HG03354 (cell line): ENCODE results near the gene STK36.
A peak's percentile ranks its signal among the peaks of the same experiment; 100 is the strongest.

ENCODE experiments used
- ATAC-seq: cut with Tn5 transposase; IDR thresholded peaks from one replicate; pipeline ENCODE4 v1.9.1; 2021; ENCODE audit warnings: mild to moderate bottlenecking; ENCODE audit not compliant: unreplicated experiment, poor library complexity, severe bottlenecking

Gene STK36, protein sequence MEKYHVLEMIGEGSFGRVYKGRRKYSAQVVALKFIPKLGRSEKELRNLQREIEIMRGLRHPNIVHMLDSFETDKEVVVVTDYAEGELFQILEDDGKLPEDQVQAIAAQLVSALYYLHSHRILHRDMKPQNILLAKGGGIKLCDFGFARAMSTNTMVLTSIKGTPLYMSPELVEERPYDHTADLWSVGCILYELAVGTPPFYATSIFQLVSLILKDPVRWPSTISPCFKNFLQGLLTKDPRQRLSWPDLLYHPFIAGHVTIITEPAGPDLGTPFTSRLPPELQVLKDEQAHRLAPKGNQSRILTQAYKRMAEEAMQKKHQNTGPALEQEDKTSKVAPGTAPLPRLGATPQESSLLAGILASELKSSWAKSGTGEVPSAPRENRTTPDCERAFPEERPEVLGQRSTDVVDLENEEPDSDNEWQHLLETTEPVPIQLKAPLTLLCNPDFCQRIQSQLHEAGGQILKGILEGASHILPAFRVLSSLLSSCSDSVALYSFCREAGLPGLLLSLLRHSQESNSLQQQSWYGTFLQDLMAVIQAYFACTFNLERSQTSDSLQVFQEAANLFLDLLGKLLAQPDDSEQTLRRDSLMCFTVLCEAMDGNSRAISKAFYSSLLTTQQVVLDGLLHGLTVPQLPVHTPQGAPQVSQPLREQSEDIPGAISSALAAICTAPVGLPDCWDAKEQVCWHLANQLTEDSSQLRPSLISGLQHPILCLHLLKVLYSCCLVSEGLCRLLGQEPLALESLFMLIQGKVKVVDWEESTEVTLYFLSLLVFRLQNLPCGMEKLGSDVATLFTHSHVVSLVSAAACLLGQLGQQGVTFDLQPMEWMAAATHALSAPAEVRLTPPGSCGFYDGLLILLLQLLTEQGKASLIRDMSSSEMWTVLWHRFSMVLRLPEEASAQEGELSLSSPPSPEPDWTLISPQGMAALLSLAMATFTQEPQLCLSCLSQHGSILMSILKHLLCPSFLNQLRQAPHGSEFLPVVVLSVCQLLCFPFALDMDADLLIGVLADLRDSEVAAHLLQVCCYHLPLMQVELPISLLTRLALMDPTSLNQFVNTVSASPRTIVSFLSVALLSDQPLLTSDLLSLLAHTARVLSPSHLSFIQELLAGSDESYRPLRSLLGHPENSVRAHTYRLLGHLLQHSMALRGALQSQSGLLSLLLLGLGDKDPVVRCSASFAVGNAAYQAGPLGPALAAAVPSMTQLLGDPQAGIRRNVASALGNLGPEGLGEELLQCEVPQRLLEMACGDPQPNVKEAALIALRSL (N-terminal part only)

DNA sequence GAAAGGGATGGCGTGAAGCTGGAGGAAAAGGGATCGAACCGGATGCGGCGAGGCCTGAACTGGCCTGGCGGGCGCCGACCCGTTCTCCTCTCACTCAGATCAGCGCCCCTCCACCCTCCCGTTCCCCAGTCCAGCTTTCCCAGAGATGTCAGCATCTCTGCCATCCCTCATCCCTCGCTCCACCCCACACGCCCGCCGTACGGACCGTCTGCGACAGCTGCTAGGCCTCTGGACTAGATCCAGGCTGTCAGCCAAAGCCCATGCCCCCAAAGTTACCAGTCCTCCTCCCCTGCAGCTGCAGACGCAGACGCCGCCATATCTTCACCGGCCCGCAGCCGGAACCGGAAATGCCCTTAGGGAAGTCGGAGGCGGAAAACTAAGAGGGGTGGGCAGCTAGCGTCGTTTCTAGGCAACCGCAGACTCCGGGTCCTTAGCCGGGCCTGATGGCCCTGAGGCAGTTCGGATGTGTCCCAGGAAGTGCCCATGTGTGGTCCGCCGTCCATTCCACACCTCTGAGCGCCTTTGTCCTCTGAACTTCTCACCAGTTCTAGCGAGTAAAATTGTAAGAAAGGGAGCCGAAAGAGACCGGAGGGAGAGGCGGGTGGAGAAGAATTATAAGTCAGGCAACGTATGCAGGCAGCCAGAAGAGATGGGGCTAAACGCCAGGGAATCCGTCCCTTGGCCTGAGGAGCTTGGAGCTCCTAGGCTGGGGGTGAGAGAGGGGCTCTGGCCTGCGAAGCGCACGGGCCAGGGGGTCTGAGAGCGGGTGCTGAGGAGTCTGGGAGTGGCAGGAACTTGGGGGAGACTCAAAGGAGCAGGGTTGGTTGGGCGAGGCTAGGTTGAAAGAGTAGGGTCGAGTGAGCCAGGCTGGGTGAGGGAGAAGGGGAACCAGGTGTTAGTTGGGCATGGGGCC is at the start of gene STK36, which contains the start of gene RNF25:
TSS of gene STK36 (plus strand) at position 433 of the 913 bp plus-strand sequence. CDS start 744 bp downstream, outside the sequence.
TSS of gene RNF25 (minus strand) at position 349 of the 913 bp plus-strand sequence. CDS start at position 317, 32 bp downstream.
- ATAC-seq = peak; percentile 98

DNA sequence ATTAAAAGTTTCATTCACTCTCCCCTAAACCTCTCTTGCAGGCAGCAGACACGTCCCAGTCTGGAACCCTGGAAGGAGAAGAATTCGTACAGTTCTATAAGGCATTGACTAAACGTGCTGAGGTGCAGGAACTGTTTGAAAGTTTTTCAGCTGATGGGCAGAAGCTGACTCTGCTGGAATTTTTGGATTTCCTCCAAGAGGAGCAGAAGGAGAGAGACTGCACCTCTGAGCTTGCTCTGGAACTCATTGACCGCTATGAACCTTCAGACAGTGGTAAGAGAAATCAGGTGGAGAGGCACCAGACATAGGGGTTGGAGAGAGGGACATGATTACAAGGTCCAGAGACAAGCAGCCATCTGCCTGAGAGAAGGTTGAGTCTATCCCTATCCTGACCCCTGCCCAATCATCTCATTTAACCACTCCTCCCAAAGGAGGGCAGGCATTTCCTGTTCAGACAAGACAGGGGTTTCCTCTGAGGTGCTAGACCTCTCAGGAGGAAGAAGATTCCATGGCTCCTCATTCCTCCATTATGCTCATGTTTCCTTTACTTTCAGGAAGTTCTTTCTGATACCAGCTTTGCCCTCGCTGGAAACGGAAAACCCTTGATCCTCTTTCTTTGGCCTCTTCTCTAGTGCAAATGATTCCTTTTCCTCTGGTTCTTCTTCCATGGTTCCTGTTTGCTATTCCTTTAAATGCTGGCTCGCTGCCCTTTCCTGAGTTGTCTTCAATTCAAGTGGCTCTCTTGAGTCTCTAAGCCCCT is 49.1 kb upstream of the STK36 start:
- ATAC-seq = no peak

DNA sequence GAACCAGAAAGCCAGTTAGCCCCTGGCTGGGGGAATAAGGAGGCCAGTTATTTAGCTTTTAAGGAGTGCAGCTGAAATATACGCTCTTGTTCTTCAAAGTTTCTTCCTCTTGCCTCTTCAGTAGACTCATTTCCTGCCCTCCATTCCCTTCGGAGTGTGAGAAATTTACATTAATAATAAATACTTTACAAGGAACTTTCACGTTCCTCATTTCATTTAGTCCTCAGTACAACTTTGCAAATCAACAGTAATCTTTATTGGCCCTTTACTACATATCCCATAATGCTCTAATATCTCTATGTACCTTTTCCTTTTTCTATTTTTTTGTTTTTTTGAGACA is 48.5 kb upstream of the STK36 start:
- no peak for ATAC-seq

DNA sequence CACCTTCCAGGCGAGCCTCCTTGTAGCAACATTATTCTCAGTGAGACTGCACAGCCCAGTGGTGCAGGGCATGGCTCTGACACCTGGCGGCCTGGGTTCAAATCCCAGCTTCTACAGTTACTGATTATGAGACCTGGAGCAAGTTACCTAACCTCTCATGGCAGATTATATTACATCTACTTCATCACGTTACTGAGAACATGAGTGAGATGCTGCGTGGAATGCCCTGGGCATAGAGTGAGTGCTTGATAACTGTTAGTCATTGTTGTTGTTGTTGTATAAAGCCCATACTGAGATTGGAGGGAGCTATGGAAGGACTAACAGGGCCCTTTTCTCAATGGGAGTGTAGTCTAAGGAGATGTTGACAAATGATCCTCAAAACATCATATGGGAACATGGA is 45.5 kb upstream of the STK36 start:
- ATAC-seq = no peak

DNA sequence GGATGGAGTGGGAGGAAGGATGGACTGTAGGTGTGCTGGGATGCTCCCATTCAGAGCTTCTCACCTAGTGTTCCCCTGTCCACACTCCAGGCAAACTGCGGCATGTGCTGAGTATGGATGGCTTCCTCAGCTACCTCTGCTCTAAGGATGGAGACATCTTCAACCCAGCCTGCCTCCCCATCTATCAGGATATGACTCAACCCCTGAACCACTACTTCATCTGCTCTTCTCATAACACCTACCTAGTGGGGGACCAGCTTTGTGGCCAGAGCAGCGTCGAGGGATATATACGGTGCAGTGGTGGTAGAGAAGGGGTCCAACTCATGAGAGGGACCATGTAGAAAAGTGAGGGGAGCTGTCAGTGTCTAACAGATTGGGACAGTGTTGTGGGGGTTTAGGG is 43.9 kb upstream of the STK36 start:
- ATAC-seq = no peak

DNA sequence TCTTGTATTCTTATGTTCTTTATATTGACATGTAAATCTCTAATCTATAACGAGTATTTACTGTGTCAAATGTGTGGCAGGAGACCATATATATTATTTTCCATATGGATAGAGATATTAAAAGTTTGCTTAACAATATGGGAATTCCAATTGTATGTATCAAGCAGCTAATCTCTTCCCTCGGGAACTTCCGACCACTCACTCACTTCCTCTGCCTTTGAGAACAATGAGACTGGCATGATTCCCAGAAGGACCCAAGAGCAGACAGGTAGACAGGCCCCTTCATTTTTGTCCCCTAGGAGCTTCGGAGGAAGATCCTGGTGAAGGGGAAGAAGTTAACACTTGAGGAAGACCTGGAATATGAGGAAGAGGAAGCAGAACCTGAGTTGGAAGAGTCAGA is 40.0 kb upstream of the STK36 start:
- ATAC-seq = no peak

DNA sequence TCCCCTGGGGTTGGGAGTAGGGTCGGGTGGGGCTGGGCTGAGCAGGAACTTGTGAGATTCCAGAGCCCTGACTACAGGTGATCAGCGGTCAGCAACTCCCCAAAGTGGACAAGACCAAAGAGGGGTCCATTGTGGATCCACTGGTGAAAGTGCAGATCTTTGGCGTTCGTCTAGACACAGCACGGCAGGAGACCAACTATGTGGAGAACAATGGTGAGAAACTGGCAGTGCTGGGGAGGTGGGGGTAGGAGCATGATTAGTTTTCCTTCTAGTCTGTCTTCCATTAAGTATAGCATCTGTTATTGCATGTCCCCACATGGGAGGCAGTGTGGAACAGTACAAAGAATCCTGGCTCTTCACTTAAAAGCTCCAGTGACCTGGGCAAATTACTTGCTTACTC is 36.2 kb upstream of the STK36 start:
- no peak for ATAC-seq

DNA sequence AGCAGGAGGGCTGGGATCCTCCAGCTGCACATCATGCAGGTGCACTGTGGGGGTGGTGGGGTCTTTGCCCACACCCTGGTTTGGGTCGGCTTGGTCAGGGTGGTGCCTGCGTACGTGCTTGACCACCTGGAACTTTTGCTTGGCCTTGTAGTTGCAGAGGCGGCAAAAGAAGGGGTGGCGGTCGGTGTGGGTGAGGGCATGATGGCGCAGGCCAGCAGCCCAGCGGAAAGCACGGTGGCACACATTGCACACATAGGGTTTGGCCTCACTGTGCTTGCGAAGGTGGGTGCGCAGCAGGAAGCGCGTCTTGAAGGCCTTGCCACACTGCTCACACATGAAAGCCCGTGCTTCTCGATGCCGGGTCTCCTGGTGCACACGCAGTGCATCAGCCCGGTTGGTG is 33.5 kb upstream of the STK36 start:
- ATAC-seq = no peak

DNA sequence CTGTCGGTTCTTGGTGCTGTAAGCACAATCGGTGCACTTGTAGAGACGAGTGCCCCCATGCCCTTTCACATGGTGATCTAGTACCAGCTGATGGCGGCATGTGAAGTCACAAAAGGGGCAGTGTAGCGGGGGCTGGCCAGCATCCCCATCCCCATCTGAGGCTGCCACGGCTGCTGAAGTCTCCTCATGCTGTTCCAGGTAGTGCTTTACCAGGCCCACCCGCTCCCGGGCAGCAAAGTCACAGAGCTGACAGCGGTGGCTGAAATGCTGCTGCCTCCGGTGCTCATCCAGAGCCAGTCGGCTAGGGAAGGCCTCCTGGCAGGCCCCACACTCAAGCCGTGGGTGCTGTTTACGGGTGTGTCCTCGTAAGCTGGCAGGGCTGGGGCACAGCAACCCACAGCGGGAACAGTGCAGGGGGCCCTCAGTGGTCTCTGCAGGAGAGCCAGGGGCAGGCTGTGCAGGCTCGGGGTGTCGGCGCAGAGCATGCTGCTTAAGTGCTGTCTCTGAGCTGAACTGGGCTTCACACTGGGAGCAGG is 29.7 kb upstream of the STK36 start:
- ATAC-seq = no peak

DNA sequence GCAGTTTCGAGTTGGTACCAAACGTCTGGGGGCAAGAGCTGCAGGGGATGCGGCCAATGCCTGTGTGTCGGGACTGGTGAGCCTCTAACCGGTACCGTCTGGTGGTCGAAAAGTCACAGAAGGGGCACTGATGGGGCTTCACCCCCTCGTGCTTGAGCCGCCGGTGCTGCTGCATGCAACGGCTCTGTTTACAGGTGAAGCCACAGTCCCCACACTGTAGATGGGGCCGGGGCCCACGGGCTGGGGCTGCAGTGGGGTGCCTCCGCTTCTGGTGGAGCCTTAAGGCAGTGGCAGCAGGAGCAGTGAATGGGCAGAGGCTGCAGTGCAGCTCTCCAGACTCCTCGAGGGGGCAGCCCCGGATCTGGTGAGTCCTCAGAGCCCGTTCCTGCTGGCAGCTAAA is 29.1 kb upstream of the STK36 start:
- ATAC-seq = no peak

DNA sequence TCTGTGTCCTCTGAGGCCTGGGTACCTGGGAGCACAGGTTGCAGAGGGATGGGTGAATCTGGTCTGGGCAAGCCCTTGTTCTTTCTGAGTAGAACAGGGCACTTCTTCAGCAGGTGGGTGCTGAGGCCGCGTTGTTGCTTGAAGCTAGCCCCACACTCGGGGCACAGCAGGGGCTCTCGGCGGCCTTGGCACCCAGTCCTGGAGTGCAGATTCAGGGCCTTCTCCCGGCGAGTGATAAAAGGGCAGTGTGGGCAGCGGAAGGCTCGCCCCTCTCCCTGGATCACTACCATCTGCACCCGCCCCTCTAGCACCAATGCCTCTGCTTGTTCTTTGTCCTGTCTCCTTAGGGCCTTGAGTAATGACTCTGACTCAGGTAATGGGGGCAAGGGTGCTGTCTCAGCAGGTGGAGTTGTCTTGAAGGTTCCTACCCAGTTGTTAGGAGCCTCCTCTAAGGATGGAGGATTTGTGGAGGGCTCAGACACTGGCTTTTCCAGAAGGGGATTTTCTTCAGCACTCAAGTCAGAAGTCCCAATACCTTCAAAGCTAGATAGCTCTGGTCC is 28.1 kb upstream of the STK36 start:
- ATAC-seq = no peak

DNA sequence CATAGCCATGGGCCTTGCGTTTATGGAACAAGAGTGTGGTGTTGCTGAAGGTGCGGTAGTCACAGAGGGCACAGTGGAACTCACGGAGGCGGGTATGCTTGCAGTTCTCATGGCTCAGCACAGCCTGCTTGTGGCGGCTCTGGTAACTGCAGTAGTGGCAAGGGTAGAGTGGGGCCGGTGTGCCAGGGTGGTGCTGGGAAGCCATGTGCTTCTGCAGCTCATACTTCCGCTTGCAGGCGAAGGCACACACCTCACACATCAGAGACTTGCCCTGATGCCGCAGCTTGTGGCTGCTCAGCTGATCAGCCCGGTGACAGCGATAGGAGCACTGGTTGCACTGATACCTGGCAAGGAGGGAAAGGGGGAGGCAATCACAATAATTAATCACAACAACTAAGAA is 27.2 kb upstream of the STK36 start:
- ATAC-seq = peak; percentile 9

DNA sequence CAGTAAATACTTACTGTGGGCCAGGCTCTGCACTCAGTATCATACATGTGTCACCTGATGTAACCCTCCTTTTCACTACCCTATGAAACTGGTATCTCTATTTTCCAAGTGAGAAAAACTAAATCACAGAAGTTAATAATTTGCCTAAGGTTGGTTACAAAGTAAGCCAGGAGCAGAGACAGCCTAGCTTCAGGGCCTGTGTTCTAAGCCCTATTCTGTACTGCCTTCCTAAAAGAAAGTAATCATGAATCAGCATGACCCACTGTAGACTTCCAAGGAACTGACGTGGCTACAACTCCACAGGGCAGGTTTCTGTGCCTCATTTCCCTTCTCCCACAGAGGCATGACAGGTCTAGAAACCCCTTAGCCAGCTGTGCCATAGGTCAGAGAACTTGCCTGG is 26.8 kb upstream of the STK36 start:
- ATAC-seq = peak; percentile 69

DNA sequence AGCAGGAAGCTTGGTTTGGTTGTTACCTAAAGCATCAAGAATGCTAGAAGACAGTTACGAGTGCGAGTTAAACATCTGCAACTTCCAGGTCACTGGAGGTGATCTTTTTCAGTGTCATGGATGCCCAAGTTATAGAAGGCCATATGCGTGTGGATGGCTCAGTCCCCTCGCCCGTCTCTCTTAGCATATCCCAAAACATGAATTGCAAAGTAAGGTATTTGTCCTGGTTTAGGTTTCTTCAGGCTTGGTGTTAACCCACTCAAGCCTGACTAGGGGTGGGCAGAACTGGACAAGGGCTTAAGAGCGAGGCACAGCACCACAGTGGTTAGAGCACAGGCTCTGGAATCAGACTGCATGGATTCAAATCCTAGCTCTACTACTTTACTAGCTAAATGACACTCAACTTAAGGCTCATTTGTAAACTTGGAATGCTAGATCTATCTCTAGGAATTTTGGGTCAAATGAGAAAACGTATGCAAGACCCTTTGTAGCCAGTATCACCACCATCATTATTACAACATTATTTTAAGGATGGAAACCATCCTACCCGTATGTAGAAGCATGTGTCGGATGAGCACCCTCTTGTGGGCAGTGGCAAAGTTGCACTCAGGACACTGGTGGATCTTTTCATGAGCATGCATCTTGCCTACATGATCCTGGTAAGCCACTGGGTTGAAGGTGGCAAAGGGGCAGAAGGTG is 23.6 kb upstream of the STK36 start:
- ATAC-seq = no peak

DNA sequence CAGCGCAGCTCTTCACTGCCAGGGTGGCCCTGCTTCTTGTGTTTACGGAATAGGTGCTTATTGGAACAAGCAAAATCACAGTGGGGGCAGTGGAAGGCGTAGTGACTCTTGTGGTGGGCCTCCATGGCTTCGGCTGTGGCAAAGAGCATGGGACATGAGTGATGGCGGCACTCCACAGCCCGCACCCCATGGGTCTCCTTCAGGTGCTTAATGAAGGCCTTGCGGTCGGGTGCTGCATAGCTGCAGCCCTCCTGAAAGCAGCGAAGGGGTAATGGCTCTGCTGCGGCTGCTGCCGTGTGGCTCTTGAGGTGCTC is 23.1 kb upstream of the STK36 start:
- ATAC-seq = no peak

DNA sequence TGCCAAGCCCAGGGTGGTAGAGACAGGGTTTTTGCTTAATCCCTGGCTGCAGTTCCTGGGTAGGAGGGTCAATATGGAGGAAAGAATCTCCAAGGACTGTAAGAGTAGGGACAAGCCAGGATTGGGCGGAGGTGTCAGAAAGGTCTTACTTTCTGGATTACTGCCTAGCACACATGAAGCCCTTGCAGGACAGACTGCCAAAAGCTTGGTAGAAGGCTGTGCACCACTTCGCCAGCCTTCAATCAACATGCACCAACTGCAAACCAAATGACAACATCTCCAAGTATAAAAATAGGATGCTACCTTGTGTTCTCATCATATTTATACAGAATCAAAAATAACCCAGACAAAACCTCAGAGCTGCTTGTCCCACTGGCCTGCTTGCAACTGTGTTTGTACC is 16.1 kb upstream of the STK36 start:
- ATAC-seq = no peak

DNA sequence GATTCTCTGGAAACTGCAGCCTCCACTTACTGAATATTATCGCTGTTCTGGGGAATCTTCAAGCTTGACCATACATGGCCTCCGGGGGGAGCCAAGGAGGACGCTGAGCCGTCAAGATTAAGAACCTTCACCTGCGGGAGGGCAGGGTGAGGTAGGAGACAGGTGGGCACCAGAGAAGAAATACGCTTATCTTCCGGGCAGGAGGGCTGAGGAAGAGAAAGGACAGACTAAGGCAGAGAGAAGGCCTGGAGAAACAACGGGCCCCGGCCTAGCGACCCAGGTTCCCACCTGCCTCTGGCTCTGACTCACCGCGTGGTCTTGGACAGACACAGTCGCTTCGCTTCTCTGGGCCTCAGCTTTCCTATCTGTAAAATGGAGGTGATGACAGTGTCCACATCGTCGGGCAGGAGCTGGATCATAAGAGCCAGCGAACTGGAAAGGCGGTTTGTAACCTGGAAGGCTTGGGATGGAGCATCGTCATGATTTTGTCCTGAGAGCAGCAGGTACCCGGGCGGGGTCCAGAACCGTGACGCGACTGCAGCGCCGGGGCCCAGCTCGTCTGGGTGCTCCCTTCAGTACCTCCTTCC is 13.1 kb upstream of the STK36 start:
- ATAC-seq = peak; percentile 45
